ENCODE data around the gene EME2.

Gene EME2

DNA sequence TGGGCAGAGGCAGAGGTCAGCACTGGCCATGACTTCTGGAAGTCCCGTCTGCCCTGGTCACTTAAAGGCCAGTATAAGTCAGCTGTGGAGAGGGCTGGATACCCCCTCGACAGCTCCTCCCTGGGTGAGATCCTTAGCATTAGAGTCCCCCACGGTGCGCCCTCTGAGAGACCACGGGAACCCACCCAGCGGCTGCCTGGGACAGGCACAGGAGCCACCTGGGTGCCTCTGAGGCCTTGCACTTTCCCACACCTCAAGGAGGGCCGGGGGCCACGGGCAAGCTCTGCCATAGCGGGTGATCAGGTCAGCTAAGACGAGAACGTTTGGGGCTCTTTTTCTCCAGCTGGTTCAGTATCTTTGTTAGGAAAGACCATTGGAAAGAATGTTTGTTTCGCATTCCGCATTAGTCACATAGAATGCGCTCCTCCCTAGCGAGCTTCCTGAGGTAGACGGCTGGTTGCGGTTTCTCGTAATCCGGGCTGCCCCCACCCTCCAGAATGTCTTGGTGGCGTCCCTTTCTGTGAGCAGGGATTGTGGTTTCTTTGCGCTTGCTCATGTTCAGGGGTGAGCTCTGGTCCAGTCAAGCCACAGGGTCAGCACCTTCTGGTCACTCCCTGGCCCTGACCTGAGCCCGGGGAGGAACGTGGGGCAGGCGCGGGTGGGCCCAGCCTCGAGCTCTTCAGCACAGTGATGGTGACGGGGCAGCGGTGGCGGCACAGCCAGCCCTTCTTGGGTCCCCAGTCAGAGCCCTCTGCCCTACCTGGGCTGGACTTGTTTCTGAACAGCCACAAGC lies 26.5 kb upstream of the EME2 start:
- peak; percentile 83 for DNase-seq

DNA sequence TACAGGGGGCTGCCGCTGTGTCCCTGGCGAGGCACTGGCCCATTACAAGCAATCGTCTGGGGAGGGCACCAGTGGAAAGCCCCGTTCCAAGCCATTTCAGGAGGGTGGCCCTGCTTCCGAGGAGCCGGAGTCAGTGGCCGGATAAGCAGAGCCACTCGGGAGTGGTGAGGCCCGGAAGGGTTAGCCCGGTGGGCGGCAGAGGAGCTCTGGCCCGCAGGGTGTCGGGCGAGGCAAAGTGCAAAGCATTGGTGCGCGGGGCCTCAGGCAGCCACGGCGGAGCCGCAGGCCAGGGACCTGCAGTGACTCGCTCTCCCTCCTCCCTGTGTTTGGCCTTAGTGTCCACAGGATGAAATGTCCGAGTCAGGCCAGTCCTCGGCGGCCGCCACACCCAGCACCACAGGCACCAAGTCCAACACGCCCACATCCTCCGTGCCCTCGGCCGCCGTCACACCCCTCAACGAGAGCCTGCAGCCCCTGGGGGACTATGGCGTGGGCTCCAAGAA lies 25.9 kb upstream of the EME2 start:
- no peak for DNase-seq

DNA sequence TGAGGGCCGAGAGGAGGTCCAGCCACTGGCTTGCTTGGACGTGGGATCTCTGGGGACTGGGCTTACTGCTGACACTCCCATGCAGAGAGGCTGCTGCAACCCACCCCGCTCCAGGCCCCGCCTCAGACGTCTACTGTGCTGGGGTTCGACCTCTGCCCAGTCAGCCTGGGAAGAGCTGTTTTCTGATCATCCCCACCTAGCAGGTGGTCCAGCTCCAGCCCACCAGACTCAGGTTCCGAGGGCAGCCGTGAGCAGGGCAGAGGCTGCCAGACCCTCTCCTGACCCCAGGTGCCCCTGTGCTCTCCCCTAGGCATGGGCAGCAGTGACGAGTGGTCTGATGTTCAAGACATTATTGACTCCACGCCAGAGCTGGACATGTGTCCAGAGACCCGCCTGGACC lies 24.7 kb upstream of the EME2 start:
- no peak for DNase-seq

DNA sequence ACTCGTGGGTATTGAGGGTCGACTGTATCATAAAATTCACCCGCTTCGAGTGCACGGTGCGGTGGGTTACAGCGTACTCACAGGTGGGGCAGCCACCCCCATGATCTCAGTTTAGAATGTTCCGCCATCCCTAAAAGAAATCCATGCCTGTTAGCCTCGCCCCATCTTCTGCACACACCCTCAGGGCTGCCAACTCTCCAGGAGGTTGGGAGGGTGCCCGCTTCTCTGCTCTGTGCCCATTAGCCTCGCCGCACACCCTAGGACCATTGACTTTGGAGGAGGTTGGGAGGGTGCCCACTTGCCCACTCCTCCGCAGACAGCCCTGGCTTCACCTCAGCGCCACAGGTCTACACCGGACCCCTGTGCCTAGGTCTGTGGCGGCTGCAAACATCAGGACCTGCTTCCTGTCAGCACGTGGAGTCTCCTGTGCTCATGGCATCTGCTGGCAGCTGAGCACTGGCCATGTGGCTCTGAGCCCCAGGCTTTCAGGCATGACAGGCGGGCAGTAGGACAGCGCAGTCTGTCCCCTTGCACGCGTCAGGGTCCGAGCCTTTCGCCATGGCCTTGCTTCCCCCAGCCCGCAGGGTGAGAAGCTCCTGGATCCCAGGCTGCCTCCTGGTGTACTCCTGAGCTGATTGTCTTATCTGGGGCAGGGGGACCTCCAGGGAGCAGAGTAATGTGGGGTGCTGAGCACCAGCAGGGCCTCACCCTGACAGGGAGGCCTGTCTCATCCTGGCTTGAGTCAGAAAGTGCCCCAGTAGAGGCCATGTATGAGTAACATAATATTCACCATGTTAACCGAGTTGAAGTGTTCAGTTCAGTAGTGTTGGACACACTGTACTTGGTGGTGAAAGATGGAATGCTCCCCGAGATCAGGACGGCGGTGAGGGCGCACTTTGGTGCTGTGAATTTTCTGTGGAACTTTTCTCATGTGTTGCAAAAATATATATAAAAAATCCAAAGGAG lies 23.2 kb upstream of the EME2 start:
- no peak for DNase-seq

DNA sequence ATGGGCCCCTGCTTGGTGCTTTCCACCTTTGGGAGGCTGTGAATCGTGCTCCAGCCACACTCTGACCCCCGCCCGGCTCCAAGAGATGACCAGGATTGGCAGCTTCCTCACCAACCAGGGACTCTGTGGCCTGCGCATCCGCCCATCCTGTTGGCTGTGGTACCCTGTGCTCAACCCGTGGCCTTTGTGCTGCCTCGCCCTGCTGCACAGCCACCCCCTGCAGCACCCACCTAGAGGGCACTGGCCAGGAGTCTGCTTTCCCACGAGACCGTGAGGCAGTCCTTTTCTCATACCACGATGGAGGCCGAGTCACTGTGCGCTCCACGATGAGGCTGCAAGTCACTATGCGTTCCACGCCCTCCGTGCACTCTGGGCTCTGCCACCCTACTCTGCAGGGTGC lies 20.7 kb upstream of the EME2 start:
- no peak for DNase-seq

DNA sequence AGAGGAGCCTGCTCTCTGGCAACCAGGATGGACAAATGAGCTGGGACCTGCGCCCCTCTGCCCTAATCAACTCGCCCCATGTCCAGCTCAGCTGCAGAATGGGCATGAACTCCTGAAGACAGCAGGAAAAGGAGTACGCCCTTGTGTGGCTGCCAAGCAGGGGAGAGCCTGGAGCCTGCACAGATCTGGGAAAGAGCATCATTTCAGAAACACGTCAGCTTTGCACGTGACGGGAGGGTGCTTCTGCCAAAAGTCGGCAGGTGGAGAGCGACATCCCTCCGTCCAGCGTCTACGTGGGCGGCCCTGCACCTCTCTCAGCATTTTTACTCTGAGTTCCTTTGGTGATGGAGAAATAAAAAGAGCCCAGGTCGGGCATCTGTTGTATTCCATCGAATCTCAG lies 19.8 kb upstream of the EME2 start:
- DNase-seq = no peak

DNA sequence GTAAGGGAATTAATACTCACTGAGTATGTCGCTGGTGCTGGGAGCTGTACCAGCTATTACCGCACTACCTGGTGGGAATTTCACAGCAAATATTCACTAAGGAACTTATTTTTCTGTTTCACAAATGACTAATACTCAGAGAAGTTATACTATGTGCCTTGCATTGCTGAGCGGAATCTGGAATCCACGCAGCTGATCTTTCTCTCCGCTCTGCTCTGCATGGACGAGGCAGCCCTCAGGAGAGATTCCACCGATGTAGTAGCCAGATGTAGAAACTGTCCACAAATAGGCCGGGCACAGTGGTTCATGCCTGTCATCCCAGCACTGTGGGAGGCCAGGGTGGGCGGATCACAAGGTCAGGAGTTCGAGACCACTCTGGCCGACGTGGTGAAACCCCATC lies 18.4 kb upstream of the EME2 start:
- DNase-seq = no peak

DNA sequence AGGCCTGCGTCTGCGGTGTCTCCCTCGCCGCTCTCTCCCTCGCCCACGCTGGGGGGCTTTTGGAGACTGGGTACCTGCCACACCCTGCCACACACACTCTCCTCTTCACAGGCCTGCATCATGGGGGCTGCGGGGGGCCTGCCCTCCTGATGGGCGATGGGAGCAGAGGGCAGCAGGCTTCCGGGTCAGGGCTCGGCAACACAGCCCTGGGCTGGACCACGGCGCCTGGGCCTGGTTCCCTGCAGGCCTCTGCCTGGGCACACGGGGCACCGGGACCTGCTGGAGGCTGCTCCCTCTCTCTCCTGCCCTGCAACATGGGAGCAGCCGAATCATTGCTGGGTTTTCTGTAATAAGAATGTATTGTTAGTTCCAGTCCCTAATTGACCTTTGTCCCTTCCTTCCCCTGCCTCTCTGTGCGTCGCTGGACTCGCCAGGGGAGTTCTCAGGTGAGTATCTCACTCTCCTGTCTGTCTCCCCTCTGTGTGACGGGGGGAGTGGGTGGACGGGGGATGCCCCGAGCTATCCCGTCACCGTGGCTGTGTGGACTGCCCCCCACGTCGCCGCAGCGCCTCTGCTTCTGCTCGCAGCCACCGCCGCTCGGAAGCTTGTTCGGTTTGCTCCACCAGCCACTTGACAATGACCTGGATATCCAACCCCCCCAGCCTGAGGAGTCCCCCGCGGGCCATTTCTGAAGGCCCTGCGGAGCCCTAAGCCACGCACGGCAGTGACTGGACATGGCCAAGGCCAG lies 14.7 kb upstream of the EME2 start:
- DNase-seq = no peak

DNA sequence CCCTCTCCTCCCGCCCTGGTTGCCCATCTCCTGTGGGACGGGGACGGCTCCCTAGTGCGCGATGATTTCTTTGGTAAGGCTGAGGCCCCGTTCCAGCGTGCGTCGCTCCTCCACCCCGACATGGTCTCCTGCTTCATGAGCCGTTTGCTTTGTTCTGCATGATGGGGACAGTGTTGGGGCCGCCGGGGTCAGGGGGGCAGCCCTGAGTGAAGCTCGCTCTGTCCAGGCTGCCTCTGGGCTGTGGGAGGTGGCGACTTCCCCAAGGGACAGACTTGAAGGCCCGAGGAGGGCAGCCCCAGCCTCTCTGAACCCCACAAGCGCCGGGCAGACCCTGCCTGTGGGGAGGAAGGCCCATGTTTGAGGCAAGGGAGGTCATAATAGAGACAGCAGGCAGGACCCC lies 13.7 kb upstream of the EME2 start:
- DNase-seq = no peak

DNA sequence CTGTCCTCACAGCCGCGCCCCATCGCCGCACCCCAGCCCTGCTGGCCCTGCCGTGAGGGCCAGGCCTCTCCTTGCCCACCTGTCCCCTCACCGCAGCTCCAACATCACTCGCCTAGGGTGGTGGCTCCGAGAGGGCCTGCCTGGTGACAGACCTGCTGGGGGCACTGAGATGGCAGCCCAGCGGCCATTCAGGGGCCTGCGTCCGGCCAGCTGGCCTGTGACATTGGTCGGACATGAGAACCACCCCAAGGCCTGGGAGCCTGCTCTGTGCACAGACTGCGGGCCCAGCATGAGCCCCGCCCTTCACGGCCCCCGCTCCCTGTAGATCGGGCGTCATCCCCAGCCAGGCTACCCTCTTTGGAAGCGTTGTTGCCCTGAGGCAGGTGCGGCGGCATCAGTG lies 13.1 kb upstream of the EME2 start:
- no peak for DNase-seq

DNA sequence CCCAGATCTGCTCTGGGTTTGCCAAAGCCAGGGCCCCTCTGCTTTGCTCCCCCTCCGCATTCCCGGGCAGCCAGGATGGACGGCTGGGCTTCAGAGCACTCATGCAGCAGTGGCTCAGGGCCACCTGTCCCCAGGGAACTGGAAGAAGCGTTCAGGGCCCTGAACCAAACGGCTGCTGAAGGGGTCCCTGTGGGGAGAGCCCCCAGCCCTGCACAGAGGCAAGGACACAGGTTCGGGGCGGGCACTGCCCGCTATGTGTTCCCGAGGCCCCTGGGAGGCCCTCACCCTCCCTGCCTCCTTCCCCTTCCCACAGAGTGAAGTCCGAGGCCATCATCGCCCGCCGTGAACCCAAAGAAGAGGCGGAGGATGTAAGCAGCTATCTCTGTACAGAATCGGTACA lies 11.7 kb upstream of the EME2 start:
- no peak for DNase-seq

DNA sequence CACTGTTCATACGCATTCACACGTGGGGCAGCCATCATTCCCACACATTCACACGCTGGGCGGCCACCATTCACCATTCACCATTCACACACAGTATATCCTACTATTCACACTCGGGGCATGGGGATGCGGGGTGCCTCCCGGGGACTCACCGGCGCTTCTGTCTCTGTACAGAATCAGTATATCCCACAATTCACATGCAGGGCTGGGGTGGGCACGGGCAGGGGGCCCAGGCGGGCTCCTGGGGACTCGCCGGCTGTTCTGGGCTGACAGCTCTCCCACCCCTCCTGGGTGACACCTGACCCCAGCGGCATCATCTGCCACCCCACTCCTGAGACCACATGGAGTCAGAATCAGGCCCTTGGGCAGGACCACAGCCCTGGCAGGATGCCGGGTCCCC lies 10.9 kb upstream of the EME2 start:
- no peak for DNase-seq

DNA sequence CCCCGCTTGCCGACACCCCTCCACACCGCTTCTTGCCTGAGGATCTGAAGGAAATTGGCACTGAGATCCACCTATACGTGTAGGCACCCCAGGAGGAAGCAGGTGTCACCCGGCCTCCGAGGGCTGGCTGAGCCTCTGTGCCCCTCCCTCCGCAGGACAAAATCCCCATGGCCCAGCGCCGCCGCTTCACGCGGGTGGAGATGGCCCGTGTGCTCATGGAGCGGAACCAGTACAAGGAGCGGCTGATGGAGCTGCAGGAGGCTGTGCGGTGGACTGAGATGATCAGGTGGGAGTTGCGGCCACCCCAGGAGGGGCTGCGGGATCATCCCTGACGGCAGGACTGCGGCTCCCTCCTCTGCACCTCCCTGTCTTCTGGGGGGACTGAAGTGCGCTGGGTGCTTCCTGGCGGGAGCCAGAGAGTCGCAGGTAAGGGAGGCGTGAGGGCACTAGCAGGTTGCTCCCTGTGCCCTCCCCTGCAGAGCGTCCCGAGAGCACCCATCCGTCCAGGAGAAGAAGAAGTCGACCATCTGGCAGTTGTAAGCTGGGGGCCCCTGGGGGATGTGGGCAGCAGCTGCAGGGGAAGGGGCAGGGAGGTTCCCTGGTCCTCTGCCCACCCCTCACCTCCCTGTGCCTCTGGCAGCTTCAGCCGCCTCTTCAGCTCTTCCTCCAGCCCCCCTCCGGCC lies 10.3 kb upstream of the EME2 start:
- no peak for DNase-seq

DNA sequence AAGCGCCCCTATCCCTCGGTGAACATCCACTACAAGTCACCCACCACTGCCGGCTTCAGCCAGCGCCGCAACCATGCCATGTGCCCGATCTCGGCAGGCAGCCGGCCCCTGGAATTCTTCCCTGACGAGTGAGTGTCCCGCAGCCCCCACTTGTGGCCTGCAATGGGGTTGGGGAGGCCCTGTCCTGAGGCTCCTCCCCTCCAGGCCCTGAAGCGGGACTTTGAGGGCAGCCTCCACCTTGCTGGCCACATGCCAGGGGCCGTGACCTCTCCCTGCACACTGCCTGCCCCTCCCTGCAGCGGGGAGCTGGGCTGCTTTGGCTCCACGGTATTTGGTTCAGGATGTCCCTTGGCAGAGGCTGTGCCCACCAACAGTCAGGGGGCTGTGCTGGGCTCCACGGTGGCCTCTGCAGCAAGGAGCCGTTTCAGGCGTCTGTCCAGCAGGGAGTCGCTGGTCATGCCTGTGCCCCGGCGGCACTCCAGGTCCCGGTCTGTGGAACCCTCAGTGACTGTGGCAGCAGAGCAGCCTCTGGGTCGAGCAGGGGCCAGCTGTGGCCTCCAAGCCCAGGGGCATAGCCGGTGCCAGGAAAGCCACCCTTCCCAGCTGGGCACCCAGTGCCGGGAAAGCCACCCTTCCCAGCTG lies 9.6 kb upstream of the EME2 start:
- DNase-seq = no peak

DNA sequence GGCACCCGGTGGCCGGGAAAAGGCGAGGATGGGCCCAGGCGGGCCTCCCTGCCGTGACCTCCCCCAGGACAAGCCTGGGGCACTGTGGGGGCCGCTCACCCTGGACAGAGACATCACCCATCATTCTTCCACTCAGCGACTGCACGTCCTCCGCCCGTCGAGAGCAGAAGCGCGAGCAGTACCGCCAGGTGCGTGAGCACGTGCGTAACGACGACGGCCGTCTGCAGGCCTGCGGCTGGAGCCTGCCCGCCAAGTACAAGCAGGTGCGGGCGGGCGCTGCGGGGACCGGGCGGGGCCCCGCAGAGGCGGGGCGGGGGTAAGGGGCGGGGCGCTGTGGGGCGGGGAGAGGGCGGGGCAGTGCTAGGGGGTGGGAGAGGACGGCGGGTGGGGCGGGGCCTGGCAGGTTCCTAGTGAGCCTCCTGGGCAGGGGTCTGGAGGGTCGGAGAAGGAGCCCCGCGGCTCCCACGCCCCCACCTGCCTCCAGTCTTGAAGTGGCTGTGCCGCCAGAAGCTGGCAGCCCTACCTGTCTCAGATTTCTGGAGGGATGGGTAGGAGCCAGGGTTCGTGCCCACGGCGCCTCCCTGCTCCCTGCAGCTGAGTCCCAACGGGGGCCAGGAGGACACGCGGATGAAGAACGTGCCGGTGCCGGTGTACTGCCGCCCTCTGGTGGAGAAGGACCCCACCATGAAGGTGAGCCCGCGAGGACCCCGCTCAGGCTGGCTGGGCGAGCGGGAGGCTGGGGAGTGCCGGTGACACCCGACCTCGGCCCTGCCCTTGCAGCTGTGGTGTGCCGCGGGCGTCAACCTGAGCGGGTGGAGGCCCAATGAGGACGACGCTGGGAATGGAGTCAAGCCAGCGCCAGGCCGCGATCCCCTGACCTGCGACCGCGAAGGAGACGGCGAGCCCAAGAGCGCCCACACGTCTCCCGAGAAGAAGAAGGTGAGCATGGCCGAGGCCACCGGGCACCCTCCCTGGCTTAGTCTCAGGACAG lies 8.8 kb upstream of the EME2 start:
- peak; percentile 80 for DNase-seq

DNA sequence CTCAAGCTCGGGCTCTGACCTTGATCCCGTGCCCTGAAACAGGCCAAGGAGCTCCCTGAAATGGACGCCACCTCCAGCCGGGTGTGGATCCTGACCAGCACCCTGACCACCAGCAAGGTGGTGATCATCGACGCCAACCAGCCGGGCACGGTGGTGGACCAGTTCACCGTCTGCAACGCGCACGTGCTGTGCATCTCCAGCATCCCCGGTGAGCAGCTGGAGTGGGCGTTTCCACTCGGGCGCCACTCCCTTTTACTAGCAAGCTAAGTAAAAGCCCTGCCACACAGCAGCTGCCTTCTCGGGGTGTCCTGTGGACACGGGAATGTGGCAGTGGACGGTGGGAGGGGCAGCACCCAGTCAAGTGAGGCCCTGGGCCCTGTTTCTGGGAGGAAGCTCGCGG lies 7.6 kb upstream of the EME2 start:
- no peak for DNase-seq

DNA sequence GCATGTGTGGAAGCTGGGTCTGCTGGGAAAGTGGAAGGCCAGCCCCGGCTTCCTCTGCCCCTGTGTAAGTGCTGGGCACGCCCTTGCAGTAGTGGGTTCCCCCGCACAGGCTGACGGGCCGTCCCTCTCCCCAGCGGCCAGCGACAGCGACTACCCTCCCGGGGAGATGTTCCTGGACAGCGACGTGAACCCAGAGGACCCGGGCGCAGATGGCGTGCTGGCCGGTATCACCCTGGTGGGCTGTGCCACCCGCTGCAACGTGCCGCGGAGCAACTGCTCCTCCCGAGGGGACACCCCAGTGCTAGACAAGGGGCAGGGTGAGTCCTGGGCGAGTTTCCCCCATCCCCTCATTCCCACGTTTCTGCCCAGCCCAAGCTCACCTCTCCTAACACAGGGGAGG lies 6.8 kb upstream of the EME2 start:
- DNase-seq = no peak

DNA sequence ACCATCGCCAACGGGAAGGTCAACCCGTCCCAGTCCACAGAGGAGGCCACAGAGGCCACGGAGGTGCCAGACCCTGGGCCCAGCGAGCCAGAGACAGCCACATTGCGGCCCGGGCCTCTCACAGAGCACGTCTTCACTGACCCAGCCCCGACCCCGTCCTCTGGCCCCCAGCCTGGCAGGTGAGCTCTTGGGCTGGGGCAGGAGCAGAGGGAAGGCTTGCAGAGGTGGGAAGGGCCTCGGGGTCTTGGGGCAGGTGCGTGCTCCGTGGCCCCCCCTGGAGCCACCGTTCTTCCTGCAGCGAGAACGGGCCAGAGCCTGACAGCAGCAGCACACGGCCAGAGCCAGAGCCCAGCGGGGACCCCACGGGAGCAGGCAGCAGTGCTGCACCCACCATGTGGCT lies 6.4 kb upstream of the EME2 start:
- no peak for DNase-seq

DNA sequence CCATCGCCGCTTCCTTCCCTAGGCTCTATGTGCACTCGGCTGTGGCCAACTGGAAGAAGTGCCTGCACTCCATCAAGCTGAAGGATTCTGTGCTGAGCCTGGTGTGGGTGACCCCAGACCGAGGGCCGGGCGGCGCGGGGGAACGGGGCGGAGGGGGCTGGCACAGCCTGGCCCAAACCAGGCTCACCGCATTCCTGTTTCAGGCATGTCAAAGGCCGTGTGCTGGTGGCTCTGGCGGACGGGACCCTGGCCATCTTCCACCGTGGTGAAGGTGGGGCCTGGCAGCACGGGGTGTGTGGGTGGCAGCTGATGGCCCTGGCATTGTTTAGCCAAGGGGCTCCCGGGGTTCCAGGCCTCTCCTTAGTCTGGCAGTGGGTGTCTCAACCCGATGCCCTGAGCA lies 5.9 kb upstream of the EME2 start:
- no peak for DNase-seq

DNA sequence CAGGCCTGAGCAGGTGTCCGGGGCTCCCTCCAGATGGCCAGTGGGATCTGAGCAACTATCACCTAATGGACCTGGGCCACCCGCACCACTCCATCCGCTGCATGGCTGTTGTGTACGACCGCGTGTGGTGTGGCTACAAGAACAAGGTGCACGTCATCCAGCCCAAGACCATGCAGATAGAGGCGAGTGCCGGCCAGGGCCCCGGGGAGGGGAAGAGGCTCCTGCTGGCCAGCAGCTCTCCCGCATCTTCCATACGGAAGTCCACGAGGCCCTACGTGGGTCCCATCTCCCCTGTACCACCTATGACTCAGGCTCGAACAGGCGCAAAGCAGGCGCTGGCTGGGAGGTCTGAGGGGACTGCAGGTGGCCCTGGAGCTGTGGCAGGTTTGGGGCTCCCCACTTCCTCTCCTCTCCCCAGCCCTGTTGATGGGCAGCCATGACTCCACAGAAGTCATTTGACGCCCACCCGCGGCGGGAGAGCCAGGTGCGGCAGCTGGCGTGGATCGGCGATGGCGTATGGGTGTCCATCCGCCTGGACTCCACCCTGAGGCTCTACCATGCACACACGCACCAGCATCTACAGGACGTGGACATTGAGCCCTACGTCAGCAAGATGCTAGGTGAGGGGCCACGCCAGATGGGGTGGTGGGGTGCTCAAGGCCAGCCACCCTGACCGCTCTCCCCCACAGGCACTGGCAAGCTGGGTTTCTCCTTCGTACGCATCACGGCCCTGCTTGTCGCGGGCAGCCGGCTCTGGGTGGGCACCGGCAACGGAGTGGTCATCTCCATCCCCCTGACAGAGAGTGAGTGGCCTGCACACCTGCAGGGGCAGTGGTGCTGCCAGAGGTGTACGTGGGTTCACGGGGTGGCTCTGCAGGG lies 5.3 kb upstream of the EME2 start:
- DNase-seq = no peak
